Endothelial cell of umbilical vein (primary cell): ENCODE measurements around the gene RPL15.
"Not testable (repeated sequence)": the region's sequence is repeated elsewhere in the genome, so short reads cannot be mapped to it uniquely, and the experiment has no call there.

ENCODE experiments used
- EZH2 ChIP-seq: IDR thresholded peaks from 2 replicates; pipeline ENCODE4 v1.6.1; 2012; ENCODE audit warnings: borderline replicate concordance, low read depth, mild to moderate bottlenecking, moderate library complexity, low read length, inconsistent platforms; ENCODE audit not compliant: severe bottlenecking
- JUN ChIP-seq: IDR thresholded peaks from 2 replicates; pipeline ENCODE4 v1.6.1; 2011; ENCODE audit warnings: borderline replicate concordance, low read depth; ENCODE audit not compliant: insufficient read length, insufficient read depth
- MAX ChIP-seq: IDR thresholded peaks from 2 replicates; pipeline ENCODE4 v1.6.1; 2011; ENCODE audit not compliant: insufficient read depth, insufficient read length
- MYC ChIP-seq: IDR thresholded peaks from one replicate; pipeline ENCODE4 v1.6.1; 2011; ENCODE audit warnings: mild to moderate bottlenecking, low read depth, low read length
- POLR2A ChIP-seq: IDR thresholded peaks from 2 replicates; pipeline ENCODE4 v1.6.1; 2012; ENCODE audit warnings: low read depth, mild to moderate bottlenecking, control low read depth, low read length
- POLR2AphosphoS5 ChIP-seq: IDR thresholded peaks from 2 replicates; pipeline ENCODE4 v1.6.1; 2012; ENCODE audit warnings: low read depth, mild to moderate bottlenecking, control low read depth, low read length, moderate library complexity; ENCODE audit not compliant: insufficient read depth
- TF ChIP-seq, protein P1 (sequence below), 2 donors: IDR thresholded peaks; 1 replicate in 1 of 2; 2 replicates in 1 of 2; pipeline ENCODE4 v1.5.1; 2011; ENCODE audit warnings: low read length in 2 of 2, mild to moderate bottlenecking in 2 of 2, moderate library complexity in 2 of 2, control low read depth in 1 of 2, inconsistent platforms in 1 of 2, low read depth in 1 of 2; ENCODE audit not compliant: insufficient read depth in 1 of 2; ENCODE audit errors: extremely low read depth in 1 of 2

DNA sequence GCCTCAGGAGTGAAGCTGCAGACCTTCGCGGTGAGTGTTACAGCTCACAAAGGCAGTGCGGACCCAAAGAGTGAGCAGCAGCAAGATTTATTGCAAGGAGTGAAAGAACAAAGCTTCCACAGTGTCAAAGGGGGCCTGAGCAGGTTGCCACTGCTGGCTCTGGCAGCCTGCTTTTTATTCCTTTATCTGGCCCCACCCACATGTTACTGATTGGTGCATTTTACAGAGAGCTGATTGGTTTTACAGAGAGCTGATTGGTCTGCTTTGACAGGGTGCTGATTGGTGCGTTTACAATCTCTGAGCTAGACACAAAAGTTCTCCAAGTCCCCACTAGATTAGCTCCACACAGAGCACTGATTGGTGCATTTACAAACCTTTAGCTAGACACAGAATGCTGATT is 34.9 kb upstream of the RPL15 start:
- TF ChIP-seq, protein P1, sequence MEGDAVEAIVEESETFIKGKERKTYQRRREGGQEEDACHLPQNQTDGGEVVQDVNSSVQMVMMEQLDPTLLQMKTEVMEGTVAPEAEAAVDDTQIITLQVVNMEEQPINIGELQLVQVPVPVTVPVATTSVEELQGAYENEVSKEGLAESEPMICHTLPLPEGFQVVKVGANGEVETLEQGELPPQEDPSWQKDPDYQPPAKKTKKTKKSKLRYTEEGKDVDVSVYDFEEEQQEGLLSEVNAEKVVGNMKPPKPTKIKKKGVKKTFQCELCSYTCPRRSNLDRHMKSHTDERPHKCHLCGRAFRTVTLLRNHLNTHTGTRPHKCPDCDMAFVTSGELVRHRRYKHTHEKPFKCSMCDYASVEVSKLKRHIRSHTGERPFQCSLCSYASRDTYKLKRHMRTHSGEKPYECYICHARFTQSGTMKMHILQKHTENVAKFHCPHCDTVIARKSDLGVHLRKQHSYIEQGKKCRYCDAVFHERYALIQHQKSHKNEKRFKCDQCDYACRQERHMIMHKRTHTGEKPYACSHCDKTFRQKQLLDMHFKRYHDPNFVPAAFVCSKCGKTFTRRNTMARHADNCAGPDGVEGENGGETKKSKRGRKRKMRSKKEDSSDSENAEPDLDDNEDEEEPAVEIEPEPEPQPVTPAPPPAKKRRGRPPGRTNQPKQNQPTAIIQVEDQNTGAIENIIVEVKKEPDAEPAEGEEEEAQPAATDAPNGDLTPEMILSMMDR (IDR thresholded peaks at IDR 0.05; ENCODE audit: extremely low read depth in 1 of 2, insufficient read depth in 1 of 2, low read depth in 1 of 2, low read length in 2 of 2), result not testable (repeated sequence)
- not testable (repeated sequence) for TF ChIP-seq EZH2, POLR2A, MAX, POLR2AphosphoS5, MYC, JUN
